ENCODE measurements around the gene MUC20. TPM values are rescaled to one million over a fixed set of nuclear protein-coding genes. Genes with fewer than 3 reads are reported as not detected.
"Not testable (repeated sequence)": the region's sequence is repeated elsewhere in the genome, so short reads cannot be mapped to it uniquely, and the experiment has no call there.

MUC20 gene
- total RNA-seq, 1 donor from 2014 or later = not detected

GRCh38 chr3:195727606-195728195, 6.9 kb downstream of the MUC20 start:
- TF ChIP-seq, protein P1, sequence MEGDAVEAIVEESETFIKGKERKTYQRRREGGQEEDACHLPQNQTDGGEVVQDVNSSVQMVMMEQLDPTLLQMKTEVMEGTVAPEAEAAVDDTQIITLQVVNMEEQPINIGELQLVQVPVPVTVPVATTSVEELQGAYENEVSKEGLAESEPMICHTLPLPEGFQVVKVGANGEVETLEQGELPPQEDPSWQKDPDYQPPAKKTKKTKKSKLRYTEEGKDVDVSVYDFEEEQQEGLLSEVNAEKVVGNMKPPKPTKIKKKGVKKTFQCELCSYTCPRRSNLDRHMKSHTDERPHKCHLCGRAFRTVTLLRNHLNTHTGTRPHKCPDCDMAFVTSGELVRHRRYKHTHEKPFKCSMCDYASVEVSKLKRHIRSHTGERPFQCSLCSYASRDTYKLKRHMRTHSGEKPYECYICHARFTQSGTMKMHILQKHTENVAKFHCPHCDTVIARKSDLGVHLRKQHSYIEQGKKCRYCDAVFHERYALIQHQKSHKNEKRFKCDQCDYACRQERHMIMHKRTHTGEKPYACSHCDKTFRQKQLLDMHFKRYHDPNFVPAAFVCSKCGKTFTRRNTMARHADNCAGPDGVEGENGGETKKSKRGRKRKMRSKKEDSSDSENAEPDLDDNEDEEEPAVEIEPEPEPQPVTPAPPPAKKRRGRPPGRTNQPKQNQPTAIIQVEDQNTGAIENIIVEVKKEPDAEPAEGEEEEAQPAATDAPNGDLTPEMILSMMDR (IDR thresholded peaks at IDR 0.05; ENCODE audit: insufficient read depth, low read depth, low read length) = no peak
- no peak for TF ChIP-seq EZH2 (IDR thresholded peaks at IDR 0.05; ENCODE audit: insufficient read depth, low read length)
- Histone ChIP-seq H3K4me1 (ENCODE audit: insufficient read depth, low read length) (no peaks in the 10 kb centered on the region), H4K20me1 (ENCODE audit: insufficient read depth, low read length) (no peaks in the 10 kb centered on the region), H3K9ac (ENCODE audit: low read length) (no peak overlapping the region), H3K79me2 (ENCODE audit: insufficient read depth, low read length) (no peaks in the 10 kb centered on the region), H2AFZ (ENCODE audit: low read depth, low read length) (no peak overlapping the region), H3K9me3 (ENCODE audit: insufficient read depth, low read depth, low read length) (no peaks in the 10 kb centered on the region), H3K27me3 (ENCODE audit: insufficient read depth, low read length) (no peaks in the 10 kb centered on the region), H3K4me2 (ENCODE audit: low read length) (no peak overlapping the region), H3K36me3 (ENCODE audit: insufficient read depth, low read length) (no peaks in the 10 kb centered on the region), H3K27ac (ENCODE audit: low read depth, low read length) (no peak overlapping the region), H3K4me3 (ENCODE audit: insufficient read depth, low read depth, low read length) (no peak overlapping the region)
- H3K9me3 Mint-ChIP-seq (ENCODE audit: unreplicated experiment) = no peaks in the 10 kb centered on the region
- DNase-seq (ENCODE audit: low read depth) (no peak), FAIRE-seq (no peak)
- H3K27ac Mint-ChIP-seq (ENCODE audit: unreplicated experiment) = no peak overlapping the region
- no peaks in the 10 kb centered on the region for H3K4me1 Mint-ChIP-seq (ENCODE audit: low read depth, unreplicated experiment)
- H3K27me3 Mint-ChIP-seq (ENCODE audit: low read depth, unreplicated experiment) = peaks cover 35% of the 10 kb centered on the region
- no peak overlapping the region for H3K4me3 Mint-ChIP-seq (ENCODE audit: unreplicated experiment)
- no peaks in the 10 kb centered on the region for H3K36me3 Mint-ChIP-seq (ENCODE audit: low read depth, unreplicated experiment)

GRCh38 chr3:195728789-195729188, 8.0 kb downstream of the MUC20 start:
- H3K27ac Mint-ChIP-seq (ENCODE audit: unreplicated experiment); H3K4me3 Mint-ChIP-seq (ENCODE audit: unreplicated experiment); H3K79me2 ChIP-seq (ENCODE audit: insufficient read depth, low read length); H3K36me3 Mint-ChIP-seq (ENCODE audit: low read depth, unreplicated experiment); H3K27ac ChIP-seq (ENCODE audit: low read depth, low read length); H3K9me3 ChIP-seq (ENCODE audit: insufficient read depth, low read depth, low read length); H3K9me3 Mint-ChIP-seq (ENCODE audit: unreplicated experiment); H3K36me3 ChIP-seq (ENCODE audit: insufficient read depth, low read length); H4K20me1 ChIP-seq (ENCODE audit: insufficient read depth, low read length); H3K4me2 ChIP-seq (ENCODE audit: low read length); DNase-seq (ENCODE audit: low read depth); H2AFZ ChIP-seq (ENCODE audit: low read depth, low read length); H3K4me1 ChIP-seq (ENCODE audit: insufficient read depth, low read length); H3K9ac ChIP-seq (ENCODE audit: low read length); H3K4me1 Mint-ChIP-seq (ENCODE audit: low read depth, unreplicated experiment); FAIRE-seq; H3K27me3 ChIP-seq (ENCODE audit: insufficient read depth, low read length); H3K4me3 ChIP-seq (ENCODE audit: insufficient read depth, low read depth, low read length): not testable (repeated sequence)
- peaks cover 41% of the 10 kb centered on the region for H3K27me3 Mint-ChIP-seq (ENCODE audit: low read depth, unreplicated experiment)

DNA sequence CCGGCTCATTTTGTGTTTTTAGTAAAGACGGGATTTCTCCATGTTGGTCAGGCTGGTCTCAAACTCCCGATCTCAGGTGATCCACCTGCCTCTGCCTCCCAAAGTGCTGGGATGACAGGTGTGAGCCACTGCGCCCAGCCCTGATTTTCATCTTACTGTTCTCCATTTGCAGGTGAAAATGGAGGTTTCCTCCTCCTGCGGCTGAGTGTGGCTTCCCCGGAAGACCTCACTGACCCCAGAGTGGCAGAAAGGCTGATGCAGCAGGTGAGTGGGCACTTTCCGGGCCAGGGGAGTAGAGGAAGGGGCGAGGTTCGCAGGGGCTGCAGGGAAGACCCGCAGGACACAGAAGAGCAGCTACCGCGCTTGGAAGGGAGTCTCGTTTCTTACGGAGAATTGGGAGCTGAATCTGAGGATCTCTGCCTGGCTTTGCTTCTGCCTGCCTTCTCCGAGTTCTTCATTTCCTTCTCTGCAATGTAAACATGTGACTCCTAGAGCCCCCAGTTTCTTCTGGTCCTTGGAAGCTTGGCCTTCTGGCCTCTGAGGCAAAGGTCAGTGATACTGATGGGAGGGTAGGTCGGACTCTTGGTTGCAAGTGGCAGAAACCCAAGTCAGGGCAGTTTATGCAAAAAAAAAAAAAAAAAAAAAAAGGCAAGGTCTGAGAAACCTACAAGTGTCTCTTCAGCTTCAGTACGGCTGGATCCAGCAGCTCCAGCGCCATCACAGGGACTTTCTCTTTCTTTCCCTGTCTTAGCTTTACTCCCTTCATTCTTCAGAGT, 8.9 kb downstream of the MUC20 start:
- Mint-ChIP-seq H3K4me3 (ENCODE audit: unreplicated experiment) (no peak overlapping the region), H3K4me1 (ENCODE audit: low read depth, unreplicated experiment) (no peaks in the 10 kb centered on the region), H3K9me3 (ENCODE audit: unreplicated experiment) (no peaks in the 10 kb centered on the region), H3K27ac (ENCODE audit: unreplicated experiment) (no peak overlapping the region), H3K27me3 (ENCODE audit: low read depth, unreplicated experiment) (peaks cover 41% of the 10 kb centered on the region), H3K36me3 (ENCODE audit: low read depth, unreplicated experiment) (no peaks in the 10 kb centered on the region)
- Histone ChIP-seq H3K36me3 (ENCODE audit: insufficient read depth, low read length) (no peaks in the 10 kb centered on the region), H3K79me2 (ENCODE audit: insufficient read depth, low read length) (no peaks in the 10 kb centered on the region), H4K20me1 (ENCODE audit: insufficient read depth, low read length) (no peaks in the 10 kb centered on the region), H3K4me2 (ENCODE audit: low read length) (no peak overlapping the region), H3K9ac (ENCODE audit: low read length) (no peak overlapping the region), H3K4me3 (ENCODE audit: insufficient read depth, low read depth, low read length) (no peak overlapping the region), H3K9me3 (ENCODE audit: insufficient read depth, low read depth, low read length) (no peaks in the 10 kb centered on the region), H3K4me1 (ENCODE audit: insufficient read depth, low read length) (no peaks in the 10 kb centered on the region), H2AFZ (ENCODE audit: low read depth, low read length) (no peak overlapping the region), H3K27ac (ENCODE audit: low read depth, low read length) (no peak overlapping the region), H3K27me3 (ENCODE audit: insufficient read depth, low read length) (no peaks in the 10 kb centered on the region)
- no peak for DNase-seq (ENCODE audit: low read depth)
- no peak for FAIRE-seq
- TF ChIP-seq, protein P1 (IDR thresholded peaks at IDR 0.05; ENCODE audit: insufficient read depth, low read depth, low read length) = no peak
- no peak for TF ChIP-seq EZH2 (IDR thresholded peaks at IDR 0.05; ENCODE audit: insufficient read depth, low read length)
